DND-41 (cell line): Measurements from ENCODE around the gene MAN2B2.

Experiments used
- ATAC-seq: fragments of 200-7000 bp; cut with Tn5 transposase; 3 replicates; pipeline ENCODE4 v1.9.1; 2021; ENCODE audit warnings: low read depth; ENCODE audit not compliant: insufficient read depth
- DNase-seq: peaks from one replicate; pipeline ENCODE4 v3.0.0-alpha.2; 2020
- H2AFZ ChIP-seq: 2 replicates; pipeline ENCODE4 v1.6.0; 2012; ENCODE audit warnings: low read depth, low read length
- H3K27ac ChIP-seq: 2 replicates; pipeline ENCODE4 v1.5.1; 2012; ENCODE audit warnings: low read length, inconsistent platforms
- H3K27me3 ChIP-seq: fragments of 200-600 bp; sonication (generic); 2 replicates; pipeline ENCODE4 v1.6.0; 2012; ENCODE audit warnings: low read length, mild to moderate bottlenecking, inconsistent platforms; ENCODE audit not compliant: insufficient read depth, poor library complexity
- H3K36me3 ChIP-seq: 2 replicates; pipeline ENCODE4 v1.5.1; 2012; ENCODE audit warnings: low read length, inconsistent platforms; ENCODE audit not compliant: insufficient read depth
- H3K4me1 ChIP-seq: 2 replicates; pipeline ENCODE4 v1.5.1; 2012; ENCODE audit warnings: mild to moderate bottlenecking, low read length; ENCODE audit not compliant: insufficient read depth
- H3K4me2 ChIP-seq: 2 replicates; pipeline ENCODE4 v1.6.0; 2012; ENCODE audit warnings: mild to moderate bottlenecking, moderate library complexity, low read length, inconsistent platforms; ENCODE audit not compliant: insufficient read depth
- H3K4me3 ChIP-seq, 2 experiments: fragments of 200-600 bp in 1 of 2; shearing (Covaris generic) in 1 of 2; 2 replicates each; pipeline ENCODE4 v1.5.1; 2012 to 2016; ENCODE audit warnings: inconsistent platforms in 2 of 2, low read length in 2 of 2, mild to moderate bottlenecking in 2 of 2, low read depth in 1 of 2, moderate library complexity in 1 of 2
- H3K79me2 ChIP-seq: 2 replicates; pipeline ENCODE4 v1.6.0; 2012; ENCODE audit warnings: low read length, inconsistent platforms; ENCODE audit not compliant: insufficient read depth
- H3K9ac ChIP-seq: 2 replicates; pipeline ENCODE4 v1.6.0; 2012; ENCODE audit warnings: low read depth, mild to moderate bottlenecking, inconsistent platforms, low read length, moderate library complexity
- H3K9me3 ChIP-seq: 2 replicates; pipeline ENCODE4 v1.5.1; 2012; ENCODE audit warnings: low read length, moderate library complexity, mild to moderate bottlenecking, inconsistent platforms; ENCODE audit not compliant: insufficient read depth, severe bottlenecking
- H4K20me1 ChIP-seq: 2 replicates; pipeline ENCODE4 v1.6.0; 2012; ENCODE audit warnings: low read length; ENCODE audit not compliant: insufficient read depth
- CTCF ChIP-seq: IDR thresholded peaks from 2 replicates; pipeline ENCODE4 v1.5.1; 2012; ENCODE audit warnings: borderline replicate concordance, low read length, moderate library complexity, mild to moderate bottlenecking; ENCODE audit not compliant: poor library complexity, severe bottlenecking; ENCODE audit errors: extremely low read depth
- EZH2 ChIP-seq: IDR thresholded peaks from 3 replicates; pipeline ENCODE4 v1.6.1; 2012; ENCODE audit warnings: borderline replicate concordance, low read depth, mild to moderate bottlenecking, moderate library complexity, low read length, inconsistent platforms; ENCODE audit not compliant: severe bottlenecking

Gene MAN2B2

DNA sequence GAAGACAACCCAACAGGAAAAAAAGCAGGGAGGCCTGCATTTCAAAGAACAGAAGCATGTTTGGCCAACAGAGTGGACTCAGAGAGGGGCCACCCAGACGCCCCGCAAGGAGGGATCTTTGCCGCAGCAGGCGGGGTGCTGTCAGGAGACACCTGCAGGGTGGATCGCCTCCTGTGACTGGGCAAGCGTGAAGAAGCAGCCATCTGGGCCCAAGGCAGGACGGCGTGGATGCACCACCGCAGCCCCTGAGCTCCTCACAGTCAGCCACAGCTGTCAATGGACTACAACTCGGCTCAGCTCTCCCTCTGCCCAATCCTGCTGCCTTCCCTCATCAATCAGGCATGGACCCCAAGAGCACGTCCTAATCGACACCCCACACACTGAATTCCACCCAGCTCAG is 32.0 kb upstream of the MAN2B2 start:
- H3K36me3 ChIP-seq, result no peaks in the 10 kb centered on the region
- TF ChIP-seq EZH2 (no peak), CTCF (no peak)
- no peak overlapping the region for H3K4me3 ChIP-seq
- DNase-seq (no peak), ATAC-seq (no peak)
- H3K27me3 ChIP-seq, result no peaks in the 10 kb centered on the region
- H3K4me1 ChIP-seq, result no peaks in the 10 kb centered on the region
- no peak overlapping the region for H3K27ac ChIP-seq
- 0 out of 2 replicates have a peak, but pooled peaks cover 5% of the 10 kb centered on the region for H4K20me1 ChIP-seq
- no peaks in the 10 kb centered on the region for H3K79me2 ChIP-seq
- no peak overlapping the region for H3K4me2 ChIP-seq
- H2AFZ ChIP-seq, result no peak overlapping the region
- H3K9ac ChIP-seq, result no peak overlapping the region
- H3K9me3 ChIP-seq, result no peaks in the 10 kb centered on the region

DNA sequence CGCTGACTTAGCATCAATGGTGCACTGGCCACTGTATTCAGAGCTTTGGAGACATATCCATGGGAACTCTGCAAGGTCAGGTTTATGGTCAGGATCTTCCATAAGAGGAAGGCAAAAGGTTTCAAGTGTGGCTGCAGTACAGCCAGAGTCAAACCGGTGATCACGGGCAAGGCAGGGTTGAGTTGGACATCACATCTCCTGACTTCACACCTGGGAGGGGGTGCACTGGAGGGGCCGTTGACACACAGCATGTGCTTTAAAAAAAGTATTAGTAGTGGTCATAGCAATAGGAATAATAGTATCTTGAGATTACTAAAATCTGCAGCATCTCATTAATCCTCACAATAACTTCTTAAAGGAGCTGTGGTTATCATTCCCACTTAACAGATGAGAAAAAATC is 28.9 kb upstream of the MAN2B2 start:
- ATAC-seq, result no peak
- no peak overlapping the region for H3K4me2 ChIP-seq
- no peaks in the 10 kb centered on the region for H3K27me3 ChIP-seq
- no peak for DNase-seq
- no peak overlapping the region for H2AFZ ChIP-seq
- no peaks in the 10 kb centered on the region for H3K36me3 ChIP-seq
- H3K9me3 ChIP-seq, result no peaks in the 10 kb centered on the region
- H4K20me1 ChIP-seq, result peaks cover 7% of the 10 kb centered on the region; the same call in 1 of the 2 replicates
- no peak overlapping the region for H3K9ac ChIP-seq
- H3K4me3 ChIP-seq, result no peak overlapping the region
- no peak overlapping the region for H3K27ac ChIP-seq
- H3K4me1 ChIP-seq, result no peaks in the 10 kb centered on the region
- H3K79me2 ChIP-seq, result no peaks in the 10 kb centered on the region
- no peak for TF ChIP-seq CTCF
- TF ChIP-seq EZH2, result no peak

GRCh38 chr4:6546681-6547447 is 28.1 kb upstream of the MAN2B2 start:
- H3K9me3 ChIP-seq, result no peaks in the 10 kb centered on the region
- no peak overlapping the region for H3K27ac ChIP-seq
- ATAC-seq, result peak; percentile 88
- no peak overlapping the region for H3K4me2 ChIP-seq
- DNase-seq, result peak; percentile 64
- no peak overlapping the region for H3K9ac ChIP-seq
- H2AFZ ChIP-seq, result no peak overlapping the region
- no peak overlapping the region for H3K4me3 ChIP-seq
- no peaks in the 10 kb centered on the region for H3K27me3 ChIP-seq
- no peak for TF ChIP-seq EZH2
- TF ChIP-seq CTCF, result peak; percentile 98
- H4K20me1 ChIP-seq, result peaks cover 7% of the 10 kb centered on the region; the same call in 1 of the 2 replicates
- H3K36me3 ChIP-seq, result no peaks in the 10 kb centered on the region
- no peaks in the 10 kb centered on the region for H3K79me2 ChIP-seq
- H3K4me1 ChIP-seq, result no peaks in the 10 kb centered on the region
